Hematopoietic multipotent progenitor cell (in vitro differentiated cells): Measurements from ENCODE around the gene PMVK. TPM values are rescaled to one million over a fixed set of nuclear protein-coding genes. Genes with fewer than 3 reads are reported as not detected.
A peak's percentile ranks its signal among the peaks of the same experiment; 100 is the strongest.

Experiments
- DNase-seq, 3 donors: peaks; one replicate each; pipeline ENCODE4 v3.0.0-alpha.2; 2011 to 2015; ENCODE audit warnings: low read depth in 2 of 3, low spot score in 2 of 3
- small RNA-seq: library from RNA; depleted of rRNA; stranded (forward); fragments of <200 nt; gene quantifications from one replicate; pipeline ENCODE3, GENCODE V24; 2012
- total RNA-seq: library from RNA; depleted of rRNA; stranded (reverse); fragments of >200 nt; gene quantifications from one replicate; pipeline ENCODE4 v1.2.3, GENCODE V29; 2012

Gene PMVK
- total RNA-seq, 1 donor: 17.2 TPM

DNA sequence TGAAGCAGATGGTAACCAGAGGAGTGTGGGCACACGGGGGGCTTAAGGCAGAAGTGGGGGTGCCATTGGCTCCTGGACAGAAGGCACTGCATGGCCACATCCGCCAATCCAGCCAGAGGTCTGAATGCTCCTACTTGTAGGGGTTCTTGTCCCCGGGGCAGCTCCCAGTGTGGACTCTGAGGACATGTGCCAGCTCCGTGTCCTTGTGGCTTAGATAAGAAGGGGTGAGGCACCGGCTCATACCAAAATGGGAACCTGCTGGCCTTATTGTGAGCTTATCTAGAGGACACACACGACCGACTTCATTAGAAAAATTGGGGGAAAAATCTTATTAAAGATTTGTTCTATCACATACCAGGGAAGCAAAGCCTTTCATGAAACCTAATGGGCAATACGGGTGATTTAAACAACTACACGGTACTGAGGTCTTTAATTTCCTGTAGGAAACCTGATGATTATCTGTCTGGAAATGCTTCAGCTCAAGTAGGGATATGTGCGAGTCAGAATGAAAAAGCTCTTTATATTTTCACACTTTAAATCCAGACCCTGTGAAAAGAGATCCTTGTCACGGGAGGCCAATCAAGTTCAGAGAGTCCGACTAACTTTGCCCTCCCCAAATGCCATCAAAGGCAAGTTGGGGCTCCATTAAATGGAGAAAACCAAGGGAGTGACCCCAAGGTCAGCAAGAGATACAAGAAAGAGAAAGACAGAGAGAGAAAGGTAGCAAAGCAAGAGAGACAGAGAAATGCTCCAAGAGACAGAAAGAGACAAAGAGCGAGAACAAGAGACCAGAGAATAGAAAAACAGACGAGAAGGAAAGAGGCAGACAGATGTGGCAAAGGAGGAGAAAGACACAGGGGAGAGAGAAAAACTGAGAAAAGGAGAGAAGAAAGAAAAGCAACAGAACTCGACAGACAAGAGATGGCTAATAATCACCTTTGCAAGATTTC, 52.3 kb downstream of the PMVK start:
- DNase-seq: peak in 2 of 3 donors; percentile 82 to 90

DNA sequence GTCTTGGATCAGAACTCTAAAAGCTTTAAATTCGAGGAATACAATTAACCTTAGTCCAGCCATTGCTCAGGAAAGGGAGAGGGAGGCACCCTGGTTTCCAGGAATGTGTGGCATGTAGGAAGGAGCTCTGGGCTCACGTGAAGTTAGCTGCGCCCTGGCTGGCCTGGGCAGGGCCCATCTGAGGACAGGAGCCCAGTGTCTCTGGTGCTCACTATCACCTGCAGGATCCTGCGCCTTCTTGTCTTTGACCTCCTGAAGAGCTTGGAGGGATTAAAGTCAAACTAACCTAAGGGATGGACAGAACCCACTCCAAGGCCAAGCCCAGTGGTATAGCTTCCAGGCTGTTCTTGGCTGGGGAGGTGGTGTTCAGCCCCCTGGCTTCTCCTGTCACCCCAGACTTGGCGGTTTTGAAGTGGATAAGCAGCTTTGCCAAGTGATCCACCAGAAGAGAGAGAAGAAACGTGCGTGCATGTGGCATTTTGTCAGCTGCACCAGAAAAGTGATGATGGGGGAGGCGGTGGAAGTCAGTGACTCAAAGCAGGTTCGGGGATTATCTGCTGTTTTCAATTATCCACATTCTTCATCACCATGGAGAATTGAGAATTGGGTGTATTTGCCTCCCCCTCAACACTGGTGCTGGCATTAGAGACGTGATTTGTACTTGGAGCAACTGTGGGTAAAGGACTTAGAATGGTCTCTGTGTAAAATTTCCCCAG, 54.5 kb downstream of the PMVK start:
- DNase-seq: no peak

DNA sequence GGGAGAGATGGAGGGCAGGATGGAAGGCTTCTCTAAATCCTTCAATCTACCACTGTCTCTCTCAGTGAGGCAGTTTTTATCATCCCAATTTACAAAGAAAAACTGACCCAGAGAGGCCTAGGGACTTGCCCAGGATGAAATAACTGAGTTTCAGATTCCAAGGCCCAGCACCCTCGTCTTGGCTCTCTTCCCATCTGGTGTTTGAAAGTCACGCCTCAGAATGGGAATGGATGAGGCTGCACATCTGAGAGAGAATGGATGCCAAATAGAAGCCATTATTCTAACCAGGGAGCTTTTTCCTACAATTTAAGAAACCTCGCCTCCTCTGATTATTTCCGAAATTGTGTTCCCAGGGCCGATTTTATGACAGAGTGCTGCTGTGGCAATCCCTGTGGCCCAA, 55.8 kb downstream of the PMVK start:
- DNase-seq: no peak

DNA sequence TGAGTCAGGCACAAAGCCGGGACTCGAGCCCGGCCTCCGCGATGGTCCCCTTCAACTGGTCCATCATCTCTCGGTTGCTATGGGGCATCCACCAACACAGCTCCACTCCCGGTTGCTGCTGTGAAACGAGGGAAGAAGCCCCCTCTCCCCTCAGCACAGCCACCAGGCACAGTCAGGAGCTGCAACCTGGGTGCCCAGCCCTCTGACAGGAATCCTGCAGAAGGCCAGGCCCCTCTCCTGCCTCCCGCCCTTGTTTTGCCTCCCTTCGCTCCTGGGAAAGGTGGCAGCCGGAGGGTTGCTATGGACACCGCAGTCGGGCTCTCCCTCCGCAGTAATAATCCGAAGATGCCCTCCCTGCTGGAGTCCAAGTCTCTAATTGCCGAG, 57.5 kb downstream of the PMVK start:
- DNase-seq: no peak

DNA sequence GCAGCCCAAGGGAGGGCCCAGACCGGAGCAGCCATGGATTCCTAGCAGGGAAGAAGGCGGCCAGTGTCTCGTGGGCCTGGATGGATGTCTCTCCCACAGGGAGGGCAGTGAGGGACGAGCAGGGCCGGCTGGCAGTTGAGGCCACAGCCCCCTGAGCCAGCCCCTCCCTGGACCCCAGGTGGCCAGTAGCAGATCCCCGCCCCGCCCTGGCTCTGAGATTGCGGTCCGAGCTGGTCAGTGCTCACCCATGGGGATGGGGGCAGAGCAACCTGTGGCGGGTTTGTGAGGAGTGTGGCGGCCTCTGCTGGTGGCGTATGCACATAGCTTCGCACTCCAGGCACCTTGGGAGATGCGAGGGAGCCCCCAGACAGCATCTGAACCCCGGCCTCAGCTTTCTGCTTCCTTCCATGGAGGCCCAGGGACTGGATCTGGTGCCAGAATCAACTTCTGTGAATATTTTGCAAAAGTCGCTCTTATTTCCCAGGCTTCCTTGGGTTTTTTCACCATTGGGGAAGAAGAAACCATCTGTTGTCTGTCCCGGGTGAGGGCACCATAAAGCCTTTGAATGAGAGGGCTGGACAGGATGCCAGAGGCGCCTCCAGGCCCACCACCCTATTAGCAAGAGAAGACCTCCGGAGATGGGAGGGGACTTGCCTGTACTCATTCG, 58.0 kb downstream of the PMVK start:
- peak; percentile 35 to 71 (median 57) for DNase-seq

DNA sequence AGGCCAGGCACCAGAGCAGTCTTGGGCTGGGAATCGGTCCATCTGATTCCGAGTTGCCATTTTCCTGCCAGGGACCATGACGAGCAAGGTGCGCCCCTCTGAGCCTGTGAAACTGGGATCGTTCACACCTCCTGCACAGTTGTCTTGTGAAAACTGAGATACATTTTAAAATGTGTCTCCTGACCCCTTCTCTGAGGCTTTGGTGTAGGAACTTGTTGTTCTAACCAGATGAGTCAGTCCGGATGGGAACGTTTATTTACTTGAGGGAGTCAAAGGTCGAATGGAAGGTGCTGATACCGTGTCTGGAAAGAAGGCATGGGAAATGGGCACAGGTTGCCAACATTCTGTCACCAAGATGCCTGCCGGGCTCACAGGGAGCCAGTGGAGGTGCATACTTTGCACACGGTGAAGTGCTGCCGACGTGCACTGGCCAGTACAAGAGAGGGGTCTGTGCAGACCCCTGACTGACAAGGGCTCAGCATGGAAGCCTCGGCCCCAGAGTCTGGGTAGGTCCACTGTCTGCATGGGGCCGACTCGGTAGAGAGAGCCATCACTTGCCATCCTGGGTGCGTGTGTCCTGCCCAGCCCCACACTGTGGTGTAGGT, 59.0 kb downstream of the PMVK start:
- DNase-seq: no peak

DNA sequence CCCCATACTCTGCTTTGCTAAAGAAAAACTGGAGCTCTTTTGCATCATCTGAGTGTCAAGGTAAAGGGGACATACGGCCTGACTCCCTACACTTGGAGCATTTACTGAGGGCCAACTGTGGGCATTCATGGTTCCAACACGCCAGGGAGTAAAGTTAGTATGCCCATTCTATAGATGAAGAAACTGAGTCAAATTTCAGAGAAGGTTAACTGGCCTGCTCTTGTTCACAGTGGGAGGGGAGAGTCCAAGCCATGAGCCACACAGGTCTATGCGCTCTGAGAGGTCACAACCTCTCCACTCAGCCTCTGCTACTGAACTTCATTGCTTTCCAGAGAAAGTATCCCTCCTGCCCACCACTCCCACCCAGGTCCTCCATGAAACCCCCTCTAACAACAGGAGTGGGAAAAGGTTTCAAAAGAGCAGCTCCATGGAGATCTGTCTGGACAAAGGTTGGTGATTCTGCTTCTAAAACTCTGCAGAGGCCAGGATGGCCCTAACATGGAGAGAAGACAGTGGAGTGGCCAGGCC, 59.6 kb downstream of the PMVK start:
- DNase-seq: no peak

Small RNA genes lying within 50 kb of the gene (small RNA-seq; reads per million reads assigned to genes)
- not detected for gene MIR4258
- gene RF00017: not detected

Other genes with a start within 250 kb of the PMVK start
- gene KCNN3, start 66.4 kb downstream of the PMVK start, total RNA-seq: under 0.01 TPM
- gene PBXIP1, start 19.4 kb upstream of the PMVK start, total RNA-seq: 520 TPM
- gene PYGO2, start 25.1 kb upstream of the PMVK start, total RNA-seq: 25.6 TPM
- 59.5 TPM for gene SHC1, start 34.0 kb upstream of the PMVK start, total RNA-seq
- 22.9 TPM for gene CKS1B, start 38.0 kb upstream of the PMVK start, total RNA-seq
- 35.0 TPM for gene FLAD1, start 46.6 kb upstream of the PMVK start, total RNA-seq
- gene LENEP, start 56.9 kb upstream of the PMVK start, total RNA-seq: 0.54 TPM
- 22.6 TPM for gene ZBTB7B, start 66.1 kb upstream of the PMVK start, total RNA-seq
- under 0.01 TPM for gene DCST2, start 97.1 kb upstream of the PMVK start, total RNA-seq
- under 0.01 TPM for gene DCST1, start 97.1 kb upstream of the PMVK start, total RNA-seq
- gene ADAM15, start 114.6 kb upstream of the PMVK start, total RNA-seq: 60.1 TPM
- 5.9 TPM for gene EFNA4, start 127.0 kb upstream of the PMVK start, total RNA-seq
- gene EFNA3, start 142.1 kb upstream of the PMVK start, total RNA-seq: 4.8 TPM
- 21.3 TPM for gene EFNA1, start 191.2 kb upstream of the PMVK start, total RNA-seq
- 68.1 TPM for gene SLC50A1, start 199.1 kb upstream of the PMVK start, total RNA-seq
- gene DPM3, start 203.8 kb upstream of the PMVK start, total RNA-seq: 63.0 TPM
- 194 TPM for gene KRTCAP2, start 236.6 kb upstream of the PMVK start, total RNA-seq
- 32.6 TPM for gene TRIM46, start 237.1 kb upstream of the PMVK start, total RNA-seq